Measurements from ENCODE around the gene PCDHAC1.

GRCh38 chr5:140962190-140962589 is 36.1 kb downstream of the PCDHAC1 start:
- TF ChIP-seq CTCF (IDR thresholded peaks at IDR 0.05) = no peak
- TF ChIP-seq POLR2A (IDR thresholded peaks at IDR 0.05) = no peak
- no peak for TF ChIP-seq EP300 (IDR thresholded peaks at IDR 0.05)
